Astrocyte (in vitro differentiated cells and primary cell): ENCODE measurements around the gene UQCC5. TPM values are rescaled to one million over a fixed set of nuclear protein-coding genes. Genes with fewer than 3 reads are reported as not detected.

Experiments
- DNase-seq: peaks from one replicate; pipeline ENCODE4 v3.0.0-alpha.2; 2010; ENCODE audit warnings: low read depth
- FAIRE-seq: peaks from 2 replicates; lab custom pipeline; 2011; peaks lifted over from hg19 to GRCh38; lab: Jason Lieb, UNC
- H2AFZ ChIP-seq: 2 replicates; pipeline ENCODE4 v1.6.0; 2012; ENCODE audit warnings: low read depth, low read length, inconsistent platforms
- H3K27ac ChIP-seq: 2 replicates; pipeline ENCODE4 v1.5.1; 2011; ENCODE audit warnings: low read depth, low read length, inconsistent platforms
- H3K27me3 ChIP-seq: 2 replicates; pipeline ENCODE4 v1.6.0; 2011; ENCODE audit warnings: low read length, inconsistent platforms; ENCODE audit not compliant: insufficient read depth
- H3K36me3 ChIP-seq: 2 replicates; pipeline ENCODE4 v1.5.1; 2011; ENCODE audit warnings: low read length, inconsistent platforms; ENCODE audit not compliant: insufficient read depth
- H3K4me1 ChIP-seq: 2 replicates; pipeline ENCODE4 v1.5.1; 2011; ENCODE audit warnings: low read length, inconsistent platforms; ENCODE audit not compliant: insufficient read depth
- H3K4me2 ChIP-seq: 2 replicates; pipeline ENCODE4 v1.6.0; 2012; ENCODE audit warnings: low read length, inconsistent platforms
- H3K4me3 ChIP-seq: 2 replicates; pipeline ENCODE4 v1.5.1; 2011; ENCODE audit warnings: low read depth, mild to moderate bottlenecking, low read length, inconsistent platforms; ENCODE audit not compliant: insufficient read depth
- H3K79me2 ChIP-seq: 2 replicates; pipeline ENCODE4 v1.6.0; 2012; ENCODE audit warnings: mild to moderate bottlenecking, low read length, inconsistent platforms; ENCODE audit not compliant: insufficient read depth
- H3K9ac ChIP-seq: 2 replicates; pipeline ENCODE4 v1.6.0; 2012; ENCODE audit warnings: mild to moderate bottlenecking, low read length, inconsistent platforms
- H3K9me3 ChIP-seq: 2 replicates; pipeline ENCODE4 v1.5.1; 2012; ENCODE audit warnings: low read depth, mild to moderate bottlenecking, low read length, inconsistent platforms; ENCODE audit not compliant: insufficient read depth
- H4K20me1 ChIP-seq: 2 replicates; pipeline ENCODE4 v1.6.0; 2012; ENCODE audit warnings: low read length, inconsistent platforms; ENCODE audit not compliant: insufficient read depth
- H3K27ac Mint-ChIP-seq: one replicate; pipeline ENCODE4 v1.8.0; 2021; ENCODE audit warnings: mild to moderate bottlenecking, mixed read lengths; ENCODE audit not compliant: unreplicated experiment
- H3K27me3 Mint-ChIP-seq: one replicate; pipeline ENCODE4 v1.8.0; 2021; ENCODE audit warnings: low read depth, mixed read lengths; ENCODE audit not compliant: unreplicated experiment
- H3K36me3 Mint-ChIP-seq: one replicate; pipeline ENCODE4 v1.8.0; 2021; ENCODE audit warnings: low read depth, mixed read lengths; ENCODE audit not compliant: unreplicated experiment
- H3K4me1 Mint-ChIP-seq: one replicate; pipeline ENCODE4 v1.8.0; 2021; ENCODE audit warnings: low read depth, mixed read lengths; ENCODE audit not compliant: unreplicated experiment
- H3K4me3 Mint-ChIP-seq: one replicate; pipeline ENCODE4 v1.8.0; 2021; ENCODE audit warnings: mild to moderate bottlenecking, moderate library complexity, mixed read lengths; ENCODE audit not compliant: unreplicated experiment
- H3K9me3 Mint-ChIP-seq: one replicate; pipeline ENCODE4 v1.8.0; 2021; ENCODE audit warnings: mild to moderate bottlenecking, mixed read lengths; ENCODE audit not compliant: unreplicated experiment
- EZH2 ChIP-seq: IDR thresholded peaks from 2 replicates; pipeline ENCODE4 v1.6.1; 2012; ENCODE audit warnings: mild to moderate bottlenecking, low read length, inconsistent platforms; ENCODE audit not compliant: insufficient read depth
- total RNA-seq: library from RNA; stranded (reverse); gene quantifications from 2 replicates; pipeline ENCODE4 v1.2.1, GENCODE V29; 2021
- TF ChIP-seq, protein P1 (sequence below): IDR thresholded peaks from 2 replicates; pipeline ENCODE4 v1.5.1; 2011; ENCODE audit warnings: low read depth, mild to moderate bottlenecking, inconsistent platforms, low read length, moderate library complexity; ENCODE audit not compliant: insufficient read depth

UQCC5 gene
- total RNA-seq, 1 donor from 2014 or later, result 22.9 TPM

DNA sequence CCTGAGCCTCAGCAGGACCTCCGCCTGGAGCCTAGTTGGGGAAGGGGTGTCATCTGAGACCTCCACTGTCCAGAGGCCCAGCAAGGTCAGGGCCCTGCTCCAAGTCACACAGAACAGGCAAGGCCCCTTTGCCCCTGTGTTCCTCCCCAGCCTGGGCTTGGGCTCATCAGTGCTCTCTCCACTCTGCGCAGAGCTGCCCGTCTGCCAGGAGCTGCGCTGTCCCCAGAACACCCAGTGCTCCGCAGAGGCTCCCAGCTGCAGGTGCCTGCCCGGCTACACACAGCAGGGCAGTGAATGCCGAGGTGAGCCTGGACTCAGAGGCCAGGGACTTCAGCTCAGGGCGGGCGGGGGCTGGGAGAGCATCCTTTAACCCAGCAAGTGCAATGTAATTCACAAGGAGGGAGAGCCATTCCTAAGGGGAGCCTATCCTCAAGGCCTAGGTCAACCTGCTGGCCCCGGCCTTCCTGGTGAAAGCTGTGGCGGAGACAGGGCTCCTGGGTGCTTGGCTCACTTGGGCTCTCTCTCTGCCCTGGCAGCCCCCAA, 33.5 kb upstream of the UQCC5 start:
- H3K27ac ChIP-seq, result no peak overlapping the region
- Mint-ChIP-seq H3K4me1 (peaks cover 4% of the 10 kb centered on the region), H3K4me3 (no peak overlapping the region), H3K36me3 (no peaks in the 10 kb centered on the region), H3K27me3 (peaks cover 18% of the 10 kb centered on the region), H3K27ac (no peak overlapping the region), H3K9me3 (no peaks in the 10 kb centered on the region)
- no peaks in the 10 kb centered on the region for H3K79me2 ChIP-seq
- DNase-seq (no peak), FAIRE-seq (no peak)
- H3K4me3 ChIP-seq, result no peak overlapping the region
- no peak overlapping the region for H3K9ac ChIP-seq
- no peak overlapping the region for H2AFZ ChIP-seq
- peaks cover 16% of the 10 kb centered on the region for H3K4me1 ChIP-seq
- TF ChIP-seq EZH2, result no peak
- TF ChIP-seq, protein P1, sequence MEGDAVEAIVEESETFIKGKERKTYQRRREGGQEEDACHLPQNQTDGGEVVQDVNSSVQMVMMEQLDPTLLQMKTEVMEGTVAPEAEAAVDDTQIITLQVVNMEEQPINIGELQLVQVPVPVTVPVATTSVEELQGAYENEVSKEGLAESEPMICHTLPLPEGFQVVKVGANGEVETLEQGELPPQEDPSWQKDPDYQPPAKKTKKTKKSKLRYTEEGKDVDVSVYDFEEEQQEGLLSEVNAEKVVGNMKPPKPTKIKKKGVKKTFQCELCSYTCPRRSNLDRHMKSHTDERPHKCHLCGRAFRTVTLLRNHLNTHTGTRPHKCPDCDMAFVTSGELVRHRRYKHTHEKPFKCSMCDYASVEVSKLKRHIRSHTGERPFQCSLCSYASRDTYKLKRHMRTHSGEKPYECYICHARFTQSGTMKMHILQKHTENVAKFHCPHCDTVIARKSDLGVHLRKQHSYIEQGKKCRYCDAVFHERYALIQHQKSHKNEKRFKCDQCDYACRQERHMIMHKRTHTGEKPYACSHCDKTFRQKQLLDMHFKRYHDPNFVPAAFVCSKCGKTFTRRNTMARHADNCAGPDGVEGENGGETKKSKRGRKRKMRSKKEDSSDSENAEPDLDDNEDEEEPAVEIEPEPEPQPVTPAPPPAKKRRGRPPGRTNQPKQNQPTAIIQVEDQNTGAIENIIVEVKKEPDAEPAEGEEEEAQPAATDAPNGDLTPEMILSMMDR, result no peak
- H3K27me3 ChIP-seq, result no peaks in the 10 kb centered on the region
- H3K36me3 ChIP-seq, result no peaks in the 10 kb centered on the region
- H3K4me2 ChIP-seq, result no peak overlapping the region
- no peaks in the 10 kb centered on the region for H3K9me3 ChIP-seq
- no peaks in the 10 kb centered on the region for H4K20me1 ChIP-seq

DNA sequence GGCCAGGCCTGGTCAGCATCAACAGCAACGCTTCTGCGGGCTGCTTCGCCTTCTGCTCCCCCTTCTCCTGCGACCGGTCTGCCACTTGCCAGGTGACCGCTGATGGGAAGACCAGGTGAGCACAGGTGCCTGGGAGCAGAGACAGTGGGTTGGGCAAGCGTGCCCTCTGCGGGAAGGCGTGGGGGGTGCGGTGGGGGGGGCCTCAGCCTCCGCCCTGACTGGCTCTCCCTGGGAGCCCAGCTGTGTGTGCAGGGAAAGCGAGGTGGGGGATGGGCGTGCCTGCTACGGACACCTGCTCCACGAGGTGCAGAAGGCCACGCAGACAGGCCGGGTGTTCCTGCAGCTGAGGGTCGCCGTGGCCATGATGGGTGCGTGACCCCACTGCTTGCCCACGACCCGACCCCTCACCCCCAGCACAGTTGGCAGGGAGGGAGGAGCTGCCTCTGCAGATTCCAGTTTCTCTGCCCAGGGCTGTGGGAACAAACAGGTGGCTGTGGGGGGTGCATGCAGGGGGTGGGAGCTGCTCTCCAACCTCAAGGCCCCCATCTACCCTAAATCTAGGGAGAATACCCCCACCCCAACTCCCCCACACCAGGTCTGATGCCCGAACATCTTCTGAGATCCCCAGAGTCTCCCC, 32.5 kb upstream of the UQCC5 start:
- DNase-seq (no peak), FAIRE-seq (no peak)
- Histone ChIP-seq H3K27ac (no peak overlapping the region), H3K36me3 (no peaks in the 10 kb centered on the region), H3K27me3 (no peaks in the 10 kb centered on the region), H3K9me3 (no peaks in the 10 kb centered on the region), H2AFZ (no peak overlapping the region), H3K4me3 (no peak overlapping the region), H3K4me2 (no peak overlapping the region), H4K20me1 (no peaks in the 10 kb centered on the region), H3K4me1 (peaks cover 6% of the 10 kb centered on the region), H3K9ac (no peak overlapping the region), H3K79me2 (no peaks in the 10 kb centered on the region)
- no peak overlapping the region for H3K4me3 Mint-ChIP-seq
- H3K36me3 Mint-ChIP-seq, result no peaks in the 10 kb centered on the region
- peaks cover 4% of the 10 kb centered on the region for H3K4me1 Mint-ChIP-seq
- H3K27ac Mint-ChIP-seq, result no peak overlapping the region
- H3K27me3 Mint-ChIP-seq, result peaks cover 21% of the 10 kb centered on the region
- TF ChIP-seq, protein P1, result no peak
- no peak for TF ChIP-seq EZH2
- H3K9me3 Mint-ChIP-seq, result no peaks in the 10 kb centered on the region

DNA sequence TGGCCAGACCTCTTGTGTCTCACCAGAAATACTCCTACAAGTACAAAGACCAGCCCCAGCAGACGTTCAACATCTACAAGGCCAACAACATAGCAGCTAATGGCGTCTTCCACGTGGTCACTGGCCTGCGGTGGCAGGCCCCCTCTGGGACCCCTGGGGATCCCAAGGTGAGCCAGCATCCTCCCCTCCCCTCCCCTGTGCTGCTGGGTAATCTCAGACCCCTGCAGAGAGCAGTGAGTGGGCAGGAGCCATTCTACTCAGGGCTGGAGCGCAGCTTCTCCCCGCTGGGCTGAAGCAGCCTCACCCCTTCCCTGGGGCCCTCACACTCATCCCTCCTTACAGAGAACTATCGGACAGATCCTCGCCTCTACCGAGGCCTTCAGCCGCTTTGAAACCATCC, 31.4 kb upstream of the UQCC5 start:
- no peak for DNase-seq
- no peaks in the 10 kb centered on the region for H4K20me1 ChIP-seq
- H3K9me3 Mint-ChIP-seq, result no peaks in the 10 kb centered on the region
- no peak overlapping the region for H3K4me3 Mint-ChIP-seq
- H3K36me3 Mint-ChIP-seq, result no peaks in the 10 kb centered on the region
- H3K27me3 Mint-ChIP-seq, result peaks cover 27% of the 10 kb centered on the region
- H3K27ac Mint-ChIP-seq, result no peak overlapping the region
- no peak overlapping the region for H3K9ac ChIP-seq
- no peak for TF ChIP-seq EZH2
- TF ChIP-seq, protein P1, result no peak
- H3K4me3 ChIP-seq, result no peak overlapping the region
- H3K79me2 ChIP-seq, result no peaks in the 10 kb centered on the region
- H3K27me3 ChIP-seq, result no peaks in the 10 kb centered on the region
- peaks cover 6% of the 10 kb centered on the region for H3K4me1 ChIP-seq
- no peak for FAIRE-seq
- no peak overlapping the region for H3K27ac ChIP-seq
- no peaks in the 10 kb centered on the region for H3K36me3 ChIP-seq
- H3K4me1 Mint-ChIP-seq, result peaks cover 4% of the 10 kb centered on the region
- no peaks in the 10 kb centered on the region for H3K9me3 ChIP-seq
- no peak overlapping the region for H2AFZ ChIP-seq
- H3K4me2 ChIP-seq, result no peak overlapping the region
